Right lobe of liver (tissue), 6 donors: ENCODE measurements around the gene HPSE2. TPM values are rescaled to one million over a fixed set of nuclear protein-coding genes. Genes with fewer than 3 reads are reported as not detected.

Experiments used
- ATAC-seq, 4 donors: fragments of 200-7000 bp; cut with Tn5 transposase; one replicate each; pipeline ENCODE4 v1.9.1; 2020; ENCODE audit warnings: mild to moderate bottlenecking in 4 of 4, moderate library complexity in 4 of 4
- DNase-seq, 3 donors: peaks; one replicate each; pipeline ENCODE4 v3.0.0-alpha.2; 2020
- H3K27ac ChIP-seq, 3 donors: fragments of 200-600 bp; one replicate each; pipeline ENCODE4 v1.8.0; 2022
- H3K27me3 ChIP-seq, 2 donors: fragments of 200-600 bp; one replicate each; pipeline ENCODE4 v1.8.0; 2022
- H3K36me3 ChIP-seq, 4 donors: fragments of 200-600 bp; sonication (generic) in 1 of 4; one replicate each; pipeline versions ENCODE4 v1.5.1 to v1.8.0; 2017 to 2022; ENCODE audit warnings: control low read depth in 1 of 4
- H3K4me1 ChIP-seq, 4 donors: fragments of 200-600 bp; sonication (generic) in 1 of 4; one replicate each; pipeline versions ENCODE4 v1.5.1 to v1.8.0; 2017 to 2022; ENCODE audit warnings: control low read depth in 1 of 4
- H3K4me3 ChIP-seq, 3 donors: fragments of 200-600 bp; one replicate each; pipeline ENCODE4 v1.8.0; 2022
- H3K9me3 ChIP-seq, 4 donors: fragments of 200-600 bp; sonication (generic) in 1 of 4; one replicate each; pipeline versions ENCODE4 v1.5.1 to v1.8.0; 2017 to 2022; ENCODE audit warnings: control low read depth in 1 of 4
- POLR2A ChIP-seq: fragments of 450-650 bp; IDR thresholded peaks from one replicate; pipeline ENCODE4 v1.6.1; 2017; ENCODE audit warnings: antibody characterized with exemption, mild to moderate bottlenecking
- WGBS: methylation state at CpG from one replicate; pipeline ENCODE4 v1.1.6; 2018; ENCODE audit warnings: low coverage, low lambda C conversion rate; ENCODE audit not compliant: insufficient coverage; ENCODE audit errors: missing lambda C conversion rate; 5-methylcytosine and 5-hydroxymethylcytosine counted together
- intact Hi-C, 2 donors: fragments of 100-400 bp; cut with DNase I; formaldehyde crosslinking; loops; one replicate each; pipeline versions ENCODE4 v1.11.2 to v1.14.1; 2022
- total RNA-seq, 6 experiments: library from RNA; depleted of rRNA in 2 of 6; stranded (reverse); fragments of >200 nt in 2 of 6; fragmentation: NEBNext Ultra II Directional in 3 of 6; extraction: Animal tissue kit (Norgen Biotek cat#: 25700) in 3 of 6; gene quantifications; one replicate each; pipeline versions ENCODE4 v1.1.0 to v1.2.4, GENCODE V29; 2016 to 2023
- TF ChIP-seq, protein P1 (sequence below), 4 donors: fragments of 200-600 bp in 3 of 4; fragments of 450-650 bp in 1 of 4; IDR thresholded peaks; one replicate each; pipeline versions ENCODE4 v1.5.1 to v1.8.0; 2016 to 2022; ENCODE audit warnings: antibody characterized with exemption in 4 of 4, mild to moderate bottlenecking in 2 of 4
- donor health status: DM: no; HTN: yes; CAD: no.
- donor health status: DM: no; HTN: no; CAD: no.
- donor health status: DM: no; HTN: no; CAD: no.
- donor health status: DM: no; HTN: yes; CAD: no.
- donor health status: DM: no; HTN: yes; CAD: no.

Gene HPSE2
- total RNA-seq, 6 experiments from 2014 or later = not detected

DNA sequence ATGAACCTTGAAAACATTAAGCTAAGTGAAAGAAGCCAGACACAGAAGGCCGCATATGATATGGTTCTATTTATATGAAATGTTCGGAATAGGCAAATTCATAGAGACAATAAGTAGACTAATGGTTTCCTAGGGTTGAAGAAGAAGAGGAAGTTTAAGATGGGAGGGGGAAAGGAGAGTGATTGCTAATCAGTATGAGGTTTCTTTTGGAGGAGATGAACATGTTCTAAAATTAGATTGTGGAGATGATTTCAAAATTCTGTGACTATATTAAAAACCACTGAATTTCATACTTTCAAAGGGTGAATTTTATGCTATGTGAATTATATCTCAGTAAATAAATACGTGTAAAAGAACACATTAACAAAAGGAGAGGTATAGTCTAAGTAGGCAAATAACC lies 612.5 kb downstream of the HPSE2 start:
- Histone ChIP-seq H3K36me3 (no peaks in the 10 kb centered on the region), H3K27ac (no peak overlapping the region), H3K9me3 (no peaks in the 10 kb centered on the region), H3K4me1 (no peaks in the 10 kb centered on the region), H3K4me3 (no peak overlapping the region), H3K27me3 (no peaks in the 10 kb centered on the region)
- TF ChIP-seq POLR2A = no peak
- ATAC-seq (no peak), DNase-seq (no peak)
- 55% methylated on average over 3 of the region's 3 CpGs for WGBS
- intact Hi-C loops = no loop called here

DNA sequence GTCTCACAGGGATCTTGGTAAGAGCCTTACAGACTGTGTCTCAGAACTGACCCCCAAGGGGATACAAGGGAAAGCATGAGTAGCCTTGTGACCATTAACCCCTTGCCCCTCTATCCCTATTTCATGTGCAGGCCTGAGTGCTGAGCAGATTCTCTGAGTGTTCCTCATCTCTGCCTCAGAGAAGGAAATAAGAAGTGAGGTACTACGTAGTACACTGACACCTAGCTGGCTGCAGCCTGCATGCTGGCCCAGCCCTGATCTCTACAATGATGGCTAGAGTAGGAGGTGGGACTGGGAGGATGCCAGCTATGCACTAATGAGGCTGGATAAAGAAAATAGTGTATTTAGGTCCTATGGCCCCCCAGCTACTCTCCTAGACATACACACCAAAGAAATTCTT lies 614.0 kb downstream of the HPSE2 start:
- intact Hi-C loops = no loop called here
- H3K4me1 ChIP-seq = no peaks in the 10 kb centered on the region
- DNase-seq = no peak
- WGBS = 64% methylated on average over 1 of the region's 1 CpG
- H3K9me3 ChIP-seq = no peaks in the 10 kb centered on the region
- H3K27ac ChIP-seq = no peak overlapping the region
- TF ChIP-seq, protein P1, sequence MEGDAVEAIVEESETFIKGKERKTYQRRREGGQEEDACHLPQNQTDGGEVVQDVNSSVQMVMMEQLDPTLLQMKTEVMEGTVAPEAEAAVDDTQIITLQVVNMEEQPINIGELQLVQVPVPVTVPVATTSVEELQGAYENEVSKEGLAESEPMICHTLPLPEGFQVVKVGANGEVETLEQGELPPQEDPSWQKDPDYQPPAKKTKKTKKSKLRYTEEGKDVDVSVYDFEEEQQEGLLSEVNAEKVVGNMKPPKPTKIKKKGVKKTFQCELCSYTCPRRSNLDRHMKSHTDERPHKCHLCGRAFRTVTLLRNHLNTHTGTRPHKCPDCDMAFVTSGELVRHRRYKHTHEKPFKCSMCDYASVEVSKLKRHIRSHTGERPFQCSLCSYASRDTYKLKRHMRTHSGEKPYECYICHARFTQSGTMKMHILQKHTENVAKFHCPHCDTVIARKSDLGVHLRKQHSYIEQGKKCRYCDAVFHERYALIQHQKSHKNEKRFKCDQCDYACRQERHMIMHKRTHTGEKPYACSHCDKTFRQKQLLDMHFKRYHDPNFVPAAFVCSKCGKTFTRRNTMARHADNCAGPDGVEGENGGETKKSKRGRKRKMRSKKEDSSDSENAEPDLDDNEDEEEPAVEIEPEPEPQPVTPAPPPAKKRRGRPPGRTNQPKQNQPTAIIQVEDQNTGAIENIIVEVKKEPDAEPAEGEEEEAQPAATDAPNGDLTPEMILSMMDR (IDR thresholded peaks at IDR 0.05) = no peak
- TF ChIP-seq POLR2A = no peak
- no peak overlapping the region for H3K4me3 ChIP-seq
- ATAC-seq = no peak
- no peaks in the 10 kb centered on the region for H3K36me3 ChIP-seq
- no peaks in the 10 kb centered on the region for H3K27me3 ChIP-seq

DNA sequence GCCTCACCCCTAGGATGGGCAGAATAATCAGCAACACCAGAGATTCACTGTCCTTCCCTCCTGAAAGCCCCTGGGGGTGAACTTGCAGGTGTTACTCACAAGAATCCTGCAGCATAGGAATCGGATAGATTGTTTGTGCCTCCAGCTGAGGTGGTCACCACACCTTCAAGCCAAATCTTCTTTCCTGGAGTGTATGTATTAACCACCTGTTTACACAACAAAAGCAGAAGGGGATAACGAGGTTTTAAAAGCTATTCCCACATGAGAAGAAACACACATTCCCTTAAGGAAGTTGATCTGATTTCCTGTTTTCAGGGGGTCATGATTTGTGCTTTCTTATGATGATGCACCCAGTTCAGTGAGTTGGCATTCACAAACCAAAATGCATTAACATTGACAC lies 615.1 kb downstream of the HPSE2 start:
- 24% methylated on average over 2 of the region's 2 CpGs for whole genome bisulfite sequencing
- no peak for DNase-seq
- Histone ChIP-seq H3K27me3 (no peaks in the 10 kb centered on the region), H3K36me3 (no peaks in the 10 kb centered on the region), H3K9me3 (no peaks in the 10 kb centered on the region), H3K4me1 (no peaks in the 10 kb centered on the region), H3K27ac (no peak overlapping the region), H3K4me3 (no peak overlapping the region)
- no peak for TF ChIP-seq POLR2A
- TF ChIP-seq, protein P1 (IDR thresholded peaks at IDR 0.05) = no peak
- no peak for ATAC-seq
- intact Hi-C loops = no loop called here

DNA sequence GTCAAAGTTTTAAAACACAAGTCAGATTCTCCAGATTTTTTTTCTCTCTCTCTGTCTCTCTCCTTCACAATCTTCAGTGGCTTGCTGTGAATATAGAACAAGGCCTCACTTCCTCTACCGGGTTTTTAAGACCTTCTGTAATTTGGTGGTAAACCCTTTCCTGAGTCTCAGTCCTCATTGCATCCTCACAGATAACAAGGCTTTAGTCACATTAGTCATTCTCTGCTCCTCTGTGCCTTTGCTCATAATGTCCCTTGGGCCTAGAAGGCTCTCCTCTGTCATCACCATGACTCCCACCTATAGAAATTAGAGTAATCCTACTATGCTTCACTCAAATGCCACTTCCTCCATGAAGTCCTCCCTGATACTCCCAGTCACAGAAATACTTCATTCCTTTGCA lies 616.2 kb downstream of the HPSE2 start:
- Histone ChIP-seq H3K4me3 (no peak overlapping the region), H3K9me3 (no peaks in the 10 kb centered on the region), H3K36me3 (no peaks in the 10 kb centered on the region), H3K27me3 (no peaks in the 10 kb centered on the region), H3K27ac (no peak overlapping the region), H3K4me1 (no peaks in the 10 kb centered on the region)
- intact Hi-C loops = no loop called here
- TF ChIP-seq, protein P1 (IDR thresholded peaks at IDR 0.05) = no peak
- no peak for TF ChIP-seq POLR2A
- DNase-seq (no peak), ATAC-seq (no peak)
- WGBS = 9% methylated on average over 1 of the region's 1 CpG

DNA sequence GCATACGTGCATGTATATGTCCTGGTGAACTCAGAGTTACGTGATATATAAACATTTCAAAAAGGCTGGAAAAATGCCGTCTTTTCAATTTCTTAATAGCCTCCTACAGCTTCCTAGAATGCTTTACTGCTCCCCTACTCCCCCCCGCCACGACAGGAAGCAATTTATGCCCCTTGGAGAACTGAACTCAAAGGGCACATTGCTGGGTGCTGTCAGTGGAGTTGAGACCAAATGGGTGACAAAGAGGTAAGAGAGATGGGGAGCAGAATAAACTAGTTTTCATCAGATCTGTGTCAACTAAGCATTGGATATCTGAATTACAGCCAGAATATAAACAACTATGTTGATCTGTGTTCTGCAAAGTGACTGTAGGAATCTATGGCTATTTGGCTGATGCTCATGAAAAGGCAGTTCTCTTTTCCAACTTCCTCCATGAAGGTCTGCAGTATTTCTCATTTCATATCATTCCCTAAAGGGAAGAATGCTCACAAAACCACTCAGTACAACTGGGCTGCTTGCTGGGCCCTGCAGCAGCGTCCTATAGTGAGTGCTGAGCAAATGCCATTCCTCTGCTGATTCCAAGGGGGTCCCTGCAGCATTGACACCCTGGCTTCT lies 617.6 kb downstream of the HPSE2 start:
- no peak overlapping the region for H3K27ac ChIP-seq
- no peaks in the 10 kb centered on the region for H3K9me3 ChIP-seq
- no peaks in the 10 kb centered on the region for H3K27me3 ChIP-seq
- H3K4me3 ChIP-seq = no peak overlapping the region
- 54% methylated on average over 6 of the region's 6 CpGs for WGBS
- no peak for ATAC-seq
- no peak for DNase-seq
- TF ChIP-seq POLR2A = no peak
- TF ChIP-seq, protein P1 (IDR thresholded peaks at IDR 0.05) = no peak
- intact Hi-C loops = no loop called here
- H3K36me3 ChIP-seq = no peaks in the 10 kb centered on the region
- H3K4me1 ChIP-seq = no peaks in the 10 kb centered on the region
